NCI-H2196 treated with DMSO at 0.1 percent for 48 hours (cell line): ENCODE measurements around the gene SLC22A4.
A peak's percentile ranks its signal among the peaks of the same experiment; 100 is the strongest.

Experiments used
- DNase-seq: peaks from one replicate; lab custom pipeline; 2025; ENCODE audit not compliant: unreplicated experiment; lab: John Stamatoyannopoulos, UW

SLC22A4 gene

GRCh38 chr5:132298298-132299212 lies 4.4 kb downstream of the SLC22A4 start:
- no peak for DNase-seq

DNA sequence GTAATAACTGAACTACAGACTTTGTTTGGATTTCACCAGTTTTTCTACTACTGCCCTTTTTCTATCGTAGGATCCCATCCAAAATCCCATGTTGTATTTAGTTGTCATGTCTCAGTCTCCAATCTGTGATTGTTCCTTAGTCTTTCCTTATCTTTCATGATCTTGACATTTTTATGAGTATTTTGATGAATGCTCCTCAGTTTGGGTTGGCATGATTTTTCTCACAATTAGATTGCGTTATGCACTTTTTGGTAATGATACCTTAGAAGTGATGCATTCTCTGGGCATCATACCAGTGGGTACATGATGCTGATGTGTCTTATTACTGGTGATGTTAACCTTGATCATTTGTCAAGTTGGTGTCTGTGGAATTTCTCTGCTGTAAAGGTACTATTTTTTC lies 5.7 kb downstream of the SLC22A4 start:
- DNase-seq, result no peak

DNA sequence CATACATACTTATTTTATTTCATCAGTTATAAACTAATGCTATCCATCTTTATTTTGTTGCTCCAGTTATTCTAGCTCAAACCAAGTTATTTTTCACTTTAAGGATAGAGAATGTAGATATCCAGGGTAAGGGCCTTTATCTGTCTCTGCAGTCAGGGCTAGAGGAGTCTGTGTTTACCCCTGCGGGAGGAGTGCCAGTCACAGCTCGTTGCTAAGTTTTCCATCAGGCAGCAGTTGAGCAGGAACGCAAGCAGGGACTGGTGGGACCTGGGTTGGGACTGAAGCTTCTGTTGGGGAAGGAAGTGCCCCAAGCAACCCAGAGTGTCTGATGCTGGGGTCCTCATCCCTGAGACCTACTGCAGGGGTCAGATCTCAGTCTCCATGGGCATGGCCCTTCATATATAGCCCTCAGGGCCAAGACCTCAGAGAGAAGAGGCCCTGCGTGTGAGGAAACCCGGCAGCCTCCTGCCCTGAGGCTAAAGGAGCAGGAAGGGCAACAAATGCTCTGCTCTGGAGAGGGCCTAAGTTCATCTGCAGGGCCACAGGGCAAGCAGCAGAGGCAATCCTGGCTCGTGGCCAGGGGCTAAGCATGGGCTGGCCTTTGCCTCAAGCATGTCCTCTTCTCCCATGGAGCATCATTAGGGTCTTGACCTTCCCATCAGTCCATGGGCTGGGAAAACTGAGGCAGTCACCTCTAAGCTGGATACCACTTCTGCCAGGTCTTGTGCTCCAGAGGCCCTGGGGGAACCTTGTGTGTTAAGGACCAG lies 6.6 kb downstream of the SLC22A4 start:
- no peak for DNase-seq

- DNase-seq, result peak; percentile 13
These were observed 7.4 kb downstream of the SLC22A4 start for GRCh38 chr5:132301344-132302271.

DNA sequence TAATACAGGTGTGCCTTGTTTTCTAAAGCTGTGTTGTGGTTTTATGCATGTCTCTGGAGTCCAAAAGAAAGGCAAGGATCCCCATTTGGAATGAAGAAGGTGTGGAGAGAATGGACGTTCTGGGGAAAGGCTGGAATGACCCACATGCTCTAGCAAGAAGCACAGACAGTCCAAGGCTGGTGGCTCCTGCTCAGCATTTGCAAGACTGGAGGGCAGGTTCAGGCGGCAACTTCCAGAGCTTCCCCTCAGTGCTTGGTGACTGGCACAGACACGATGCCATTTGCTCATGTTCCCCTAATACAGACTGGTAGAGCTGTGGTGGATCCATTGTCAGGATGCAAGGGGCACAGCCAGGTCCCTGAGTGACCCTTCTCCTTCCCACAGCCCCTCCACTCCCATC lies 8.2 kb downstream of the SLC22A4 start:
- DNase-seq, result no peak

DNA sequence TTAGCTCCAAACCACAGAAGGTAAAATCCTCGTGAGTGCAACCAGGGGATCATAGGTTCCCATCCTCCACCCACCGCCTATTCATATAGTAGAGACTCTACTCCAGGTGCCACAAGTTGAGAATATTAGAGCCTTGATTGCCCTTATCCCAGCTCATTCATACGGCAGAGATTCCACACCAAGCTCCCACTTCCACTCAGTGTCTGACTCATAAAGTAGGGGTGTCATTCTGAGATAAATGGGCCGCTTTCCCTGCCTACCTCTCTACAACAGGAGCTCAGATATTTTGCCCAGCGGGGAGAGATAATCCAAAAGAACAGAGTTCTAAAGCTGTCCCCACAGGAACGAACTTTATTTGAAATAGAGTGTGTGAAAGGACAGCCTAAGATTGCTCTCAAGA lies 9.4 kb downstream of the SLC22A4 start:
- DNase-seq, result no peak

GRCh38 chr5:132305420-132305819 lies 11.2 kb downstream of the SLC22A4 start:
- no peak for DNase-seq

GRCh38 chr5:132308701-132309100 lies 14.5 kb downstream of the SLC22A4 start:
- DNase-seq, result no peak

GRCh38 chr5:132309679-132310078 lies 15.5 kb downstream of the SLC22A4 start:
- no peak for DNase-seq

GRCh38 chr5:132310141-132310834 lies 16.1 kb downstream of the SLC22A4 start:
- DNase-seq, result no peak

DNA sequence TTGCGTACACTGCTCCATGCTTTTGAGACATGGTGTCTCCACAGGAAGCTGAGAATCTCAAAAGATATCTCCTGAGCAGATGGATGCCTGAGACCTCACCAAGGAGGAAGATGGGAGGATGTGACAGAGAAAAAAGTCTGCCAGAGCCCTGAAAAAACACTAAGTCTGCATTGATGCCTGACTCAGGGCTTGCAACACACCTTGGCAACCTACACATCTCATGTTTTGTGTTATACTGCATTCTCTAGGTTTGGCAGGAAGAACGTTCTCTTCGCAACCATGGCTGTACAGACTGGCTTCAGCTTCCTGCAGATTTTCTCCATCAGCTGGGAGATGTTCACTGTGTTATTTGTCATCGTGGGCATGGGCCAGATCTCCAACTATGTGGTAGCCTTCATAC lies 19.2 kb downstream of the SLC22A4 start:
- no peak for DNase-seq

DNA sequence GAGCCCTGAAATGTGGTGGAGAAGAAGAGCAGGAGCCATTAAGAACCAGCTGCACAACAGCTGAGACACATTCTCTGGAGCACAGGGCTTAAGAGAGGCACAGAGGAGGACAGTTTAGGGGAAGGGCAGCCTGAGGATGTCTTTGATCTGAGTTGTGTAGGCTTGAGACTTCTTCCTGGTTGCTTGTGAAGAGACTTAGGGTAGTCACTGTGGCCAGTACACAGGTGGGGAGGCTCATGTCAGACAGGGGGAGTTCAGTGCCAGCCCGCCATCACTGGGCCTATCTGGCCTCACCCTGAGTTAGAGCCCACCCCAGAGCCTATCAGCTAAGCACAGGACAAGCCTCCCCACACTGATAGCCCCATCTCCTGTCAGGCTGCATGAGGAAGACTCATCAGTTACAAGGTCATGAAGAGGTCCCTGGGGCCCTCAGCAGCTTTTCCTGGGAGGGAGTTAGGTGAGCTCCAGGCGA lies 19.8 kb downstream of the SLC22A4 start:
- no peak for DNase-seq

GRCh38 chr5:132315529-132316067 lies 21.4 kb downstream of the SLC22A4 start:
- no peak for DNase-seq

- DNase-seq, result no peak
These were observed 25.8 kb downstream of the SLC22A4 start for GRCh38 chr5:132319975-132320374.

- no peak for DNase-seq
These were observed 27.0 kb downstream of the SLC22A4 start for GRCh38 chr5:132321109-132321721.

- DNase-seq, result no peak
These were observed 28.1 kb downstream of the SLC22A4 start for GRCh38 chr5:132322266-132322665.

GRCh38 chr5:132323202-132323601 lies 29.0 kb downstream of the SLC22A4 start:
- DNase-seq, result no peak

DNA sequence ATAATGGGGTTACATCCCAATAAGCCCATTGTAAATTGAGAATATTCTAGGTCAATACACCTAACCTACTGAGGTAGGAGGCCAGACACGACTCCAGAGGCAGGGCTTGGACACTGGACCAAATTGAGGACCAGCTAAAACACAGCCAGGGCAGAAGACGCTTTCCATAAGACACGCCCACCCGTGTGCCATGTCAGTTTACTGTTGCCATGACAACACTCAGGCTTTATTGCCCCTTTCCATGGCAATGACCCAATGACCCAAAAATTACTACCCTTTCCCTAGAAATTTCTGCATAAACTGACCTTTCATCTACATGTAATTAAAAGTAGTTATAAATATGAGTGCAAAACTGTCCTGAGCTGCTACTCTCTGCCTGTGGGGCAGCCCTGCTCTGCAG lies 31.5 kb downstream of the SLC22A4 start:
- DNase-seq, result no peak

DNA sequence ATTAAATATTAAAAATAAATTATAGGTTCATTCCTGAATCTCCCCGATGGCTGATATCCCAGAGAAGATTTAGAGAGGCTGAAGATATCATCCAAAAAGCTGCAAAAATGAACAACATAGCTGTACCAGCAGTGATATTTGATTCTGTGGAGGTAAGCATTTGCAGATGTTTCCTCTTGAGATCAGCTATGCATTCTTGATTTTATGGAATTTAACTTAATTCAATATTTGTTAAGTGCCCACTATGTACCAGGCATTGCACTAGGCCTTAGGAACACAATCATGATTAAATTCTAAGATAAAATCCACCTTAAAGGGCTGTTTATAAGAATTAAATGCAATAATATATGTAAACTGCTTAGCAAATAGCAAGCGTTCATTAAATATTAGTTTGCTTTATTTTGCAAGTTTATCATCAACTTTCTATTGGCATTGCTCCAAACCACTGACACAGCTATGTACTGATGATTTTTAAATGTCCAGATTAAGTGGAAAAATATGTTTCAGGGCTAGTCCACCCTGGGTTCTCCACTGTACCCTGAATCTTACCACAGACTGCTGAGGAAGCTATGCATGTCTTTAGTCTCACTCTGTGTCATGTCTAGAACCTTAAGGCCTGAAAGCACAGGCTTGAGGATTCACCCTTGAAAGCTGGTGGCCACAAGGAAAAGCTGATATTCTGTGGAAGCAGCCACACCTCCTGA lies 33.2 kb downstream of the SLC22A4 start:
- no peak for DNase-seq
